ENCODE measurements around the gene NRF1. TPM values are rescaled to one million over a fixed set of nuclear protein-coding genes. Genes with fewer than 3 reads are reported as not detected.

Gene NRF1
- total and polyA plus RNA-seq, 10 of the 15 experiments (the other 5 are each of a cell fraction or from before 2014, with no cell fraction given): 3.5 to 23.1 (median 13.5) TPM

DNA sequence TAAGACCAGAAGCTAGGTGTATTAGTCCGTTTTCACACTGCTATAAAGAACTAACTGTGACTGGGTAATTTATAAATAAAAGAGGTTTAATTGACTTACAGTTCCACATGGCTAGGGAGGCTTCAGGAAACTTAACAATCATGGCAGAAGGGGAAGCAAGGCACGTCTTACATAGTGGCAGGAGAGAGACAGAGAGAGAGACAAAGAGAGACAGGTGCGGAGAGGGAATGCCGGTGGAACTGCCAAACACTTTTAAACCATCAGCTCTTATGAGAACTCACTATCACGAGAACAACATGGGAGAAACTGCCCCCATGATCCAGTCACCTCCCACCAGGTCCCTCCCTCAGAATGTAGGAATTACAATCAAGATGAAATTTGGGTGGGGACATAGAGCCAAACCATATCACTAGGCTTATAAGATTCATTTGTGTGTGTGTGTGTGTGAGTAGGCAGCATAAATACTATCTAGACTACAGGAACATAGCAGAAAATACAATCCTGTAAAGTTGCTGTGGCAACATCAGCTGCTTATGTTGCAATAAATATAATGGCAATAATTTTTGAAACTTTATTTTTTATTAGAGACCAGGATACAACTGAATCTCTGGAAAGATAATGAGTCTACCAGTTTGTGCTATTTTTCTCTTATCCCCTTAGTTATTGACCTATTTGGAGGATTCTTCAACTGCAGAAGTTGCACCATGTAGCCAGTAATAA, 77.1 kb downstream of the NRF1 start:
- Histone ChIP-seq H3K4me1 (ENCODE audit: control insufficient read depth, insufficient read depth, low read length) (no peaks in the 10 kb centered on the region), H3K4me2 (ENCODE audit: control insufficient read depth, insufficient read depth) (no peak overlapping the region), H3K79me2 (ENCODE audit: control insufficient read depth, insufficient read depth, low read length) (no peaks in the 10 kb centered on the region), H2AFZ (ENCODE audit: control insufficient read depth, low read depth, low read length) (no peak overlapping the region), H3K4me3 (no peak overlapping the region), H3K9me3 (replicated peaks; ENCODE audit: control insufficient read depth, insufficient read depth, low read length) (no peaks in the 10 kb centered on the region), H3K27ac (ENCODE audit: control insufficient read depth, insufficient read depth) (no peak overlapping the region), H3K9ac (ENCODE audit: control insufficient read depth, insufficient read depth, low read length) (no peak overlapping the region), H3K27me3 (replicated peaks in 1 of 2; ENCODE audit: control insufficient read depth in 2 of 2, insufficient read depth in 2 of 2, low read length in 1 of 2) (no peaks in the 10 kb centered on the region), H3K36me3 (ENCODE audit: control insufficient read depth in 2 of 2, insufficient read depth in 2 of 2, low read length in 1 of 2) (peaks cover 3 to 8% of the 10 kb centered on the region in 2 experiments; a peak in 2 of 4 replicates), H4K20me1 (ENCODE audit: control insufficient read depth, insufficient read depth) (no peaks in the 10 kb centered on the region)
- TF ChIP-seq CBX5 (IDR thresholded peaks at IDR 0.05; ENCODE audit: low read depth) (no peak), ZBED1 (IDR thresholded peaks at IDR 0.05; ENCODE audit: borderline replicate concordance) (no peak), ZSCAN29 (IDR thresholded peaks at IDR 0.05) (no peak), HDAC6 (IDR thresholded peaks at IDR 0.05; ENCODE audit: unreplicated experiment) (no peak), YBX1 (IDR thresholded peaks at IDR 0.05) (no peak), TCF3 (IDR thresholded peaks at IDR 0.05; ENCODE audit: borderline replicate concordance, insufficient read depth, low read depth, low read length) (no peak), CUX1 (IDR thresholded peaks at IDR 0.05; ENCODE audit: insufficient replicate concordance, low read depth, low read length) (no peak), PML (IDR thresholded peaks at IDR 0.05; ENCODE audit: low read length) (no peak), GABPA (IDR thresholded peaks at IDR 0.05; ENCODE audit: low read depth) (no peak), IKZF1 (conservative IDR thresholded peaks at IDR 0.05) (no peak)
- TF ChIP-seq, protein P1, sequence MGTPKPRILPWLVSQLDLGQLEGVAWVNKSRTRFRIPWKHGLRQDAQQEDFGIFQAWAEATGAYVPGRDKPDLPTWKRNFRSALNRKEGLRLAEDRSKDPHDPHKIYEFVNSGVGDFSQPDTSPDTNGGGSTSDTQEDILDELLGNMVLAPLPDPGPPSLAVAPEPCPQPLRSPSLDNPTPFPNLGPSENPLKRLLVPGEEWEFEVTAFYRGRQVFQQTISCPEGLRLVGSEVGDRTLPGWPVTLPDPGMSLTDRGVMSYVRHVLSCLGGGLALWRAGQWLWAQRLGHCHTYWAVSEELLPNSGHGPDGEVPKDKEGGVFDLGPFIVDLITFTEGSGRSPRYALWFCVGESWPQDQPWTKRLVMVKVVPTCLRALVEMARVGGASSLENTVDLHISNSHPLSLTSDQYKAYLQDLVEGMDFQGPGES (IDR thresholded peaks at IDR 0.05): no peak
- TF ChIP-seq, protein P2, sequence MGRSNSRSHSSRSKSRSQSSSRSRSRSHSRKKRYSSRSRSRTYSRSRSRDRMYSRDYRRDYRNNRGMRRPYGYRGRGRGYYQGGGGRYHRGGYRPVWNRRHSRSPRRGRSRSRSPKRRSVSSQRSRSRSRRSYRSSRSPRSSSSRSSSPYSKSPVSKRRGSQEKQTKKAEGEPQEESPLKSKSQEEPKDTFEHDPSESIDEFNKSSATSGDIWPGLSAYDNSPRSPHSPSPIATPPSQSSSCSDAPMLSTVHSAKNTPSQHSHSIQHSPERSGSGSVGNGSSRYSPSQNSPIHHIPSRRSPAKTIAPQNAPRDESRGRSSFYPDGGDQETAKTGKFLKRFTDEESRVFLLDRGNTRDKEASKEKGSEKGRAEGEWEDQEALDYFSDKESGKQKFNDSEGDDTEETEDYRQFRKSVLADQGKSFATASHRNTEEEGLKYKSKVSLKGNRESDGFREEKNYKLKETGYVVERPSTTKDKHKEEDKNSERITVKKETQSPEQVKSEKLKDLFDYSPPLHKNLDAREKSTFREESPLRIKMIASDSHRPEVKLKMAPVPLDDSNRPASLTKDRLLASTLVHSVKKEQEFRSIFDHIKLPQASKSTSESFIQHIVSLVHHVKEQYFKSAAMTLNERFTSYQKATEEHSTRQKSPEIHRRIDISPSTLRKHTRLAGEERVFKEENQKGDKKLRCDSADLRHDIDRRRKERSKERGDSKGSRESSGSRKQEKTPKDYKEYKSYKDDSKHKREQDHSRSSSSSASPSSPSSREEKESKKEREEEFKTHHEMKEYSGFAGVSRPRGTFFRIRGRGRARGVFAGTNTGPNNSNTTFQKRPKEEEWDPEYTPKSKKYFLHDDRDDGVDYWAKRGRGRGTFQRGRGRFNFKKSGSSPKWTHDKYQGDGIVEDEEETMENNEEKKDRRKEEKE (IDR thresholded peaks at IDR 0.05): no peak
- FAIRE-seq (no peak), ATAC-seq (no peak), DNase-seq (ENCODE audit: low read depth, low spot score) (no peak)
- no TSS peak for BruUV-seq (replicated peaks)
- POLR2A ChIA-PET: interaction anchor here (0.6 kb wide), 1 partner anchor 33 kb away, joined by 3 read pairs; no protein-coding TSS in a partner anchor
- WGBS (ENCODE audit: insufficient coverage, insufficient replicate concordance, low lambda C conversion rate, missing lambda C conversion rate): 96% methylated on average over 5 of the region's 5 CpGs
- intact Hi-C loops (cut with micrococcal nuclease; ENCODE audit: unreplicated experiment): no loop called here
- in situ Hi-C loops (cut with MboI): no loop called here
- SMC1A ChIA-PET (ENCODE audit: uncharacterized antibody, unreplicated experiment): interaction anchor here (0.6 to 1.1 kb wide), 2 partner anchors 9 to 165 kb away, joined by 3 to 4 read pairs; no protein-coding TSS in a partner anchor
- RAD21 ChIA-PET (ENCODE audit: unreplicated experiment): no interaction called here
- CTCF ChIA-PET: no interaction called here
